ENCODE measurements around the gene EFNB2. TPM values are rescaled to one million over a fixed set of nuclear protein-coding genes. Genes with fewer than 3 reads are reported as not detected.

The EFNB2 gene
- total RNA-seq, 1 experiment from 2014 or later = 4.7 TPM

DNA sequence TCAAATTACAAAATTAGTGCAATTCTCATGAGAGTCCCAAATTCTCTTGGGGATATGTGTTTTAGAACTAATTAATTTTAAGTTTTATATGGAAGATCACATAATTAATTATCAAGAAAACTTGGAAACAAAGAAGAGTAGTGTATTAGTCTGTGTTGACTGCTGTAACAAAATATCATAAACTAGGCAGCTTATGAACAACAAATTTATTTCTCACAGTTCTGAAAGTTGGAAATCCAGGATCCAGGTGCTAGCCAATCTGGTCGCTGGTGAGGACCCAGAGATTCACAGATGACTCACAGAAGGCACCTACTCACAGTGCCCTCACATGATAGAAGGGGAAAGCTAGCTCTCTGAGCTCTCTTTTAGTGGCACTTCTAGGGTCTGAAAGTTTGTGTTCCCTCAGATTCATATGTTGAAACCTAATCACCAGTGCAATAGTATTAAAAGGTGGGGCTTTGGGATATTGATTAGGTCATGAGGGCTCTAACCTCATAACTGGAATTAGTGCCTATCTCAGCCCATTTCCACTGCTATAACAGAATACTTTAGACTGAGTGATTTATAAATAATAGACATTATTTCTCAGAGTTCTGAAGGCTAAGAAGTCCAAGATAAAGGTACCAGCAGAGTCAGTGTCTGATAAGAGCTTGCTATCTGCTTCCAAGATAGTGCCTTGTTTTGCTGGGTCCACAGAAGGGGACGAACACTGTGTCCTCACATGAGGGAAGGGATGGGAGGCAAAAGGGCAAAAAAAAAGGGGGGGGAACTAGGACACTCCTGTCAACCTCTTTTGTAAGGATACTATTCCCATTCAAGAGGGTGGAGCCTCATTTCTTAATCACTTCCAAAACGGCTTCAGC, 34.0 kb upstream of the EFNB2 start:
- peaks cover 16% of the 10 kb centered on the region for H3K4me1 ChIP-seq (ENCODE audit: control insufficient read depth, insufficient read depth, low read length)
- no peaks in the 10 kb centered on the region for H3K27me3 ChIP-seq (ENCODE audit: control insufficient read depth, insufficient read depth, low read length)
- no TSS peak for BruUV-seq (replicated peaks)
- ATAC-seq (no peak), DNase-seq (ENCODE audit: low read depth, low spot score) (no peak)
- no peaks in the 10 kb centered on the region for H3K9me3 ChIP-seq (ENCODE audit: control insufficient read depth, insufficient read depth, low read depth, low read length)
- H3K4me3 ChIP-seq (ENCODE audit: low read depth in 2 of 2, low read length in 2 of 2) = no peak overlapping the region
- H3K27ac ChIP-seq (ENCODE audit: low read length) = no peak overlapping the region
- ChIA-PET CTCF (no interaction called here), POLR2A (no interaction called here)
- H3K36me3 ChIP-seq (ENCODE audit: control insufficient read depth, insufficient read depth, low read length) = no peaks in the 10 kb centered on the region; the same call in 1 of the 2 replicates
- in situ Hi-C loops (cut with HindIII; ENCODE audit: low pct_unique_long_range_greater_than_20kb, low sequenced_read_pairs) (no loop called here), intact Hi-C loops (cut with micrococcal nuclease; ENCODE audit: unreplicated experiment) (loop anchor here (5.0 kb wide), 1 partner anchor 348 kb away; no protein-coding TSS in a partner anchor)
- TF ChIP-seq TCF7L2 (IDR thresholded peaks at IDR 0.05; ENCODE audit: low read depth, low read length) (no peak), POLR2AphosphoS5 (IDR thresholded peaks at IDR 0.05; ENCODE audit: low read depth, low read length) (no peak), SIN3A (IDR thresholded peaks at IDR 0.05; ENCODE audit: borderline replicate concordance, insufficient read depth, low read depth, low read length) (no peak)
- TF ChIP-seq, protein P1, sequence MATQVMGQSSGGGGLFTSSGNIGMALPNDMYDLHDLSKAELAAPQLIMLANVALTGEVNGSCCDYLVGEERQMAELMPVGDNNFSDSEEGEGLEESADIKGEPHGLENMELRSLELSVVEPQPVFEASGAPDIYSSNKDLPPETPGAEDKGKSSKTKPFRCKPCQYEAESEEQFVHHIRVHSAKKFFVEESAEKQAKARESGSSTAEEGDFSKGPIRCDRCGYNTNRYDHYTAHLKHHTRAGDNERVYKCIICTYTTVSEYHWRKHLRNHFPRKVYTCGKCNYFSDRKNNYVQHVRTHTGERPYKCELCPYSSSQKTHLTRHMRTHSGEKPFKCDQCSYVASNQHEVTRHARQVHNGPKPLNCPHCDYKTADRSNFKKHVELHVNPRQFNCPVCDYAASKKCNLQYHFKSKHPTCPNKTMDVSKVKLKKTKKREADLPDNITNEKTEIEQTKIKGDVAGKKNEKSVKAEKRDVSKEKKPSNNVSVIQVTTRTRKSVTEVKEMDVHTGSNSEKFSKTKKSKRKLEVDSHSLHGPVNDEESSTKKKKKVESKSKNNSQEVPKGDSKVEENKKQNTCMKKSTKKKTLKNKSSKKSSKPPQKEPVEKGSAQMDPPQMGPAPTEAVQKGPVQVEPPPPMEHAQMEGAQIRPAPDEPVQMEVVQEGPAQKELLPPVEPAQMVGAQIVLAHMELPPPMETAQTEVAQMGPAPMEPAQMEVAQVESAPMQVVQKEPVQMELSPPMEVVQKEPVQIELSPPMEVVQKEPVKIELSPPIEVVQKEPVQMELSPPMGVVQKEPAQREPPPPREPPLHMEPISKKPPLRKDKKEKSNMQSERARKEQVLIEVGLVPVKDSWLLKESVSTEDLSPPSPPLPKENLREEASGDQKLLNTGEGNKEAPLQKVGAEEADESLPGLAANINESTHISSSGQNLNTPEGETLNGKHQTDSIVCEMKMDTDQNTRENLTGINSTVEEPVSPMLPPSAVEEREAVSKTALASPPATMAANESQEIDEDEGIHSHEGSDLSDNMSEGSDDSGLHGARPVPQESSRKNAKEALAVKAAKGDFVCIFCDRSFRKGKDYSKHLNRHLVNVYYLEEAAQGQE (IDR thresholded peaks at IDR 0.05; ENCODE audit: insufficient read depth in 1 of 2, low read depth in 2 of 2, low read length in 1 of 2) = no peak
- TF ChIP-seq, protein P2, sequence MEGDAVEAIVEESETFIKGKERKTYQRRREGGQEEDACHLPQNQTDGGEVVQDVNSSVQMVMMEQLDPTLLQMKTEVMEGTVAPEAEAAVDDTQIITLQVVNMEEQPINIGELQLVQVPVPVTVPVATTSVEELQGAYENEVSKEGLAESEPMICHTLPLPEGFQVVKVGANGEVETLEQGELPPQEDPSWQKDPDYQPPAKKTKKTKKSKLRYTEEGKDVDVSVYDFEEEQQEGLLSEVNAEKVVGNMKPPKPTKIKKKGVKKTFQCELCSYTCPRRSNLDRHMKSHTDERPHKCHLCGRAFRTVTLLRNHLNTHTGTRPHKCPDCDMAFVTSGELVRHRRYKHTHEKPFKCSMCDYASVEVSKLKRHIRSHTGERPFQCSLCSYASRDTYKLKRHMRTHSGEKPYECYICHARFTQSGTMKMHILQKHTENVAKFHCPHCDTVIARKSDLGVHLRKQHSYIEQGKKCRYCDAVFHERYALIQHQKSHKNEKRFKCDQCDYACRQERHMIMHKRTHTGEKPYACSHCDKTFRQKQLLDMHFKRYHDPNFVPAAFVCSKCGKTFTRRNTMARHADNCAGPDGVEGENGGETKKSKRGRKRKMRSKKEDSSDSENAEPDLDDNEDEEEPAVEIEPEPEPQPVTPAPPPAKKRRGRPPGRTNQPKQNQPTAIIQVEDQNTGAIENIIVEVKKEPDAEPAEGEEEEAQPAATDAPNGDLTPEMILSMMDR (IDR thresholded peaks at IDR 0.05) = no peak

DNA sequence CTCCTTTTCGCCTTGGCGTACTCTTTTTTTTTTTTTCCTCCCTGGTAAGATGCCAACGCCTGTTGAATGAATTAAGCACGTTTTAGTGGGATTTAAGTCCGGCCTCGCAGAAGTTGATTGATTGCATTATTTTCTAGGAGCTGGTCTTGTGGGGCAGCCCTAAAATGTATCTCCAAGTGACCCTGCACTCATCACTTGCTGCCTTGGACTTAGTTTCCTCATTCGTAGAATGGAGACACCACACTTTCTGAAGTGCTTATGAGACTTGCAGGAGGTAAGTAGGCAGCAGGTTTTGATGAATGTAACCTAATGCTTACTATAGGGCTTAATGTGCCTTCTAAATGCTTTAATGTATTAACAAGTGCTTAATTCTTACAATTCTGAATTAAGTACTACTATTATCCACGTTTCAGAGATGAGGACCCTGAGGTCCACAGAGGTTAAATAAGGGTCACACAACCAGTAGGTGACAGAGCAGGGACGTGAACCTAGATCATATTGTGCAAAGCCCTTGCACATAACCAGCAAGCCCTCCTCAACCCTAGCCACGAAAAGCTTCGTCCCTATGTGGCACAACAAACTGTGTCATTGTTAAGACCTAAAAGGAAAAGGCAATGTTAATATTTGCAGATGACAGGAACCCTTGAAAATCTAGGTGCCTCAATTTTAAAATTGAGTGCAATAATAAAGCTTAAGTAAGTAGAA, 33.0 kb upstream of the EFNB2 start:
- ChIA-PET POLR2A (interaction anchor here (0.7 to 0.8 kb wide), 2 partner anchors 31 to 416 kb away, joined by 3 to 4 read pairs; no protein-coding TSS in a partner anchor), CTCF (interaction anchor here (0.7 kb wide), 1 partner anchor 346 kb away, joined by 6 read pairs; no protein-coding TSS in a partner anchor)
- H3K27me3 ChIP-seq (ENCODE audit: control insufficient read depth, insufficient read depth, low read length) = no peaks in the 10 kb centered on the region
- H3K27ac ChIP-seq (ENCODE audit: low read length) = peak overlapping the region; percentile 86
- TF ChIP-seq SIN3A (IDR thresholded peaks at IDR 0.05; ENCODE audit: borderline replicate concordance, insufficient read depth, low read depth, low read length) = no peak
- TF ChIP-seq POLR2AphosphoS5 (IDR thresholded peaks at IDR 0.05; ENCODE audit: low read depth, low read length) = no peak
- TF ChIP-seq, protein P1 (IDR thresholded peaks at IDR 0.05; ENCODE audit: insufficient read depth in 1 of 2, low read depth in 2 of 2, low read length in 1 of 2) = no peak
- TF ChIP-seq TCF7L2 (IDR thresholded peaks at IDR 0.05; ENCODE audit: low read depth, low read length) = no peak
- TF ChIP-seq, protein P2 (IDR thresholded peaks at IDR 0.05) = no peak
- no peak for ATAC-seq
- no peaks in the 10 kb centered on the region for H3K9me3 ChIP-seq (ENCODE audit: control insufficient read depth, insufficient read depth, low read depth, low read length)
- peak overlapping the region; percentile 69 to 84 for H3K4me3 ChIP-seq (ENCODE audit: low read depth in 2 of 2, low read length in 2 of 2)
- in situ Hi-C loops (cut with HindIII; ENCODE audit: low pct_unique_long_range_greater_than_20kb, low sequenced_read_pairs) (no loop called here), intact Hi-C loops (cut with micrococcal nuclease; ENCODE audit: unreplicated experiment) (loop anchor here (5.0 kb wide), 1 partner anchor 349 kb away; no protein-coding TSS in a partner anchor)
- peaks cover 25% of the 10 kb centered on the region for H3K4me1 ChIP-seq (ENCODE audit: control insufficient read depth, insufficient read depth, low read length)
- no peak for DNase-seq (ENCODE audit: low read depth, low spot score)
- H3K36me3 ChIP-seq (ENCODE audit: control insufficient read depth, insufficient read depth, low read length) = no peaks in the 10 kb centered on the region; the same call in 1 of the 2 replicates
- BruUV-seq (replicated peaks) = no TSS peak
